Measurements from ENCODE around the gene POU6F2. TPM values are rescaled to one million over a fixed set of nuclear protein-coding genes. Genes with fewer than 3 reads are reported as not detected.

POU6F2 gene
- total and polyA plus RNA-seq, 2 of the 4 experiments (the other 2 are of a cell fraction), result not detected

DNA sequence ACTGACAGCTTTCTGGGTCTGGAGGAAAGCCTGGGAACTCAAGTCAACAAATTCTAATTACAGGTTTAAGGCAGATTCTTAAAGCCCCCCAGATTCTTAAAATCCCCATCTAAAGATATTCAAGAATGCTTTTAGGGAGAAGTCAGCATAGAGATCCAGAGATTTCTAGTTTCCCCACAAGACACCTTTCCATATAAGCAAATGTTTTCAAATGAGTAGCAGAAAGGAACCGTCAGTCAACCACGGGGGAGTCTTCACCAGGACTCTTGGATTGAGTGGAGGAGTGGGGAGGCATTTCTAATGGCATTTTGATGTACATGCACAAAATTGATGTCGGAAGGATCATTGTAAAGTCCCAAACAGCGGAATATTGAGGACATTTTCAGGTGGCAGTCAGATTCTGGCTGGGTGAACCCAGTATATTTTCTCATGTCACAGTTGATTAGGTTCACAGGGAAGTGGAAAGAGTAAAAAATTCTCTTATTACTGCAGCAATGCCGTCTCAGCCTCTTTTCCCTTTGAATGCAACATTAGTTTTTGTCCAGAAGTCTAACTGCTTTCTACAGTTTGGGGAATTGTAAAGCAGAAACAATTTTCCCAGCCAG, 396.8 kb downstream of the POU6F2 start:
- no peak for TF ChIP-seq POLR2A (IDR thresholded peaks at IDR 0.05; ENCODE audit: low read depth, low read length)
- TF ChIP-seq SMC3 (IDR thresholded peaks at IDR 0.05; ENCODE audit: low read depth, low read length), result no peak
- no peak for TF ChIP-seq BHLHE40 (IDR thresholded peaks at IDR 0.05; ENCODE audit: low read depth, low read length)
- TF ChIP-seq, protein P1, sequence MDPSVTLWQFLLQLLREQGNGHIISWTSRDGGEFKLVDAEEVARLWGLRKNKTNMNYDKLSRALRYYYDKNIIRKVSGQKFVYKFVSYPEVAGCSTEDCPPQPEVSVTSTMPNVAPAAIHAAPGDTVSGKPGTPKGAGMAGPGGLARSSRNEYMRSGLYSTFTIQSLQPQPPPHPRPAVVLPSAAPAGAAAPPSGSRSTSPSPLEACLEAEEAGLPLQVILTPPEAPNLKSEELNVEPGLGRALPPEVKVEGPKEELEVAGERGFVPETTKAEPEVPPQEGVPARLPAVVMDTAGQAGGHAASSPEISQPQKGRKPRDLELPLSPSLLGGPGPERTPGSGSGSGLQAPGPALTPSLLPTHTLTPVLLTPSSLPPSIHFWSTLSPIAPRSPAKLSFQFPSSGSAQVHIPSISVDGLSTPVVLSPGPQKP (IDR thresholded peaks at IDR 0.05; ENCODE audit: borderline replicate concordance, low read depth, low read length), result no peak
- no peak for TF ChIP-seq CEBPB (IDR thresholded peaks at IDR 0.05; ENCODE audit: low read depth, low read length)
- TF ChIP-seq NFE2L2 (IDR thresholded peaks at IDR 0.05; ENCODE audit: low read depth, low read length), result no peak
- TF ChIP-seq MAFK (IDR thresholded peaks at IDR 0.05; ENCODE audit: low read depth, low read length), result no peak
- no peak for TF ChIP-seq MAZ (IDR thresholded peaks at IDR 0.05; ENCODE audit: borderline replicate concordance, low read depth, low read length)
- dilution Hi-C loops (cut with HindIII; ENCODE audit: low sequenced_read_pairs, unreplicated experiment) (no loop called here), in situ Hi-C loops (cut with MboI; ENCODE audit: low sequenced_read_pairs) (no loop called here), intact Hi-C loops (cut with micrococcal nuclease) (no loop called here)
- Histone ChIP-seq H2AK5ac (ENCODE audit: low read depth, low read length) (no peak overlapping the region), H2BK15ac (ENCODE audit: low read depth, low read length) (no peak overlapping the region), H2BK20ac (ENCODE audit: low read depth, low read length) (no peak overlapping the region), H4K20me1 (ENCODE audit: insufficient read depth, low read length) (no peaks in the 10 kb centered on the region), H3K36me3 (ENCODE audit: control insufficient read depth, insufficient read depth, low read length) (no peaks in the 10 kb centered on the region), H3K27me3 (ENCODE audit: control insufficient read depth, insufficient read depth, low read length) (no peaks in the 10 kb centered on the region), H3K9ac (ENCODE audit: low read depth, low read length) (no peak overlapping the region), H3K9me3 (ENCODE audit: control insufficient read depth, insufficient read depth, low read length) (no peaks in the 10 kb centered on the region), H3K4ac (ENCODE audit: low read depth, low read length) (no peak overlapping the region), H3K56ac (ENCODE audit: extremely low read depth, insufficient read depth, low read length) (no peak overlapping the region), H3K23ac (ENCODE audit: low read depth, low read length) (no peak overlapping the region), H4K91ac (ENCODE audit: insufficient read depth, low read depth, low read length) (no peak overlapping the region), H4K8ac (ENCODE audit: low read depth in 2 of 2, low read length in 2 of 2) (no peak overlapping the region), H3K14ac (replicated peaks; ENCODE audit: low read depth, low read length) (no peak overlapping the region), H3K9me1 (ENCODE audit: insufficient read depth, low read length) (no peaks in the 10 kb centered on the region), H2BK5ac (ENCODE audit: low read depth, low read length, poor library complexity, severe bottlenecking) (no peak overlapping the region), H3K4me3 (ENCODE audit: insufficient read depth, low read depth, low read length) (no peak overlapping the region), H3K27ac (ENCODE audit: insufficient read depth, low read length) (no peak overlapping the region), H2AK9ac (replicated peaks; ENCODE audit: low read depth, low read length, poor library complexity) (no peak overlapping the region), H3K4me2 (ENCODE audit: low read depth, low read length) (no peak overlapping the region), H2AFZ (replicated peaks; ENCODE audit: low read length, poor library complexity) (no peak overlapping the region), H3K18ac (ENCODE audit: low read depth, low read length) (no peak overlapping the region), H3K79me1 (ENCODE audit: low read depth in 1 of 2, low read length in 2 of 2) (no peaks in the 10 kb centered on the region), H3K4me1 (ENCODE audit: control insufficient read depth, insufficient read depth, low read length) (no peaks in the 10 kb centered on the region), H4K5ac (ENCODE audit: low read depth, low read length) (no peak overlapping the region), H2BK120ac (ENCODE audit: low read depth, low read length) (no peak overlapping the region)
- ChIA-PET CTCF (no interaction called here), POLR2A (ENCODE audit: unreplicated experiment) (no interaction called here)
- no peak for DNase-seq
- WGBS, 2 experiments (ENCODE audit: extremely low coverage in 2 of 2, insufficient read length in 1 of 2), result 67% methylated on average over 3 of the region's 5 CpGs; no CpG with 5 or more reads in 1 of the 2 experiments
- BruUV-seq (replicated peaks), result no TSS peak
- ATAC-seq (ENCODE audit: low read depth), result no peak

Data from IMR-90 (cell line).